Measurements from ENCODE around the gene RS1.

GRCh38 chrX:18639280-18639679 lies 32.6 kb downstream of the RS1 start:
- TF ChIP-seq CTCF (IDR thresholded peaks at IDR 0.05) (no peak), POLR2A (IDR thresholded peaks at IDR 0.05) (no peak)

Data from esophagus squamous epithelium (tissue), 4 donors.